HepG2 (cell line): ENCODE data around the gene SLC16A3. TPM values are rescaled to one million over a fixed set of nuclear protein-coding genes. Genes with fewer than 3 reads are reported as not detected.

Source experiments
- CHCHD3 ChIP-seq: sonication (generic); formaldehyde crosslinking; IDR thresholded peaks from 2 replicates; pipeline ENCODE4 v1.8.0; 2022; ENCODE audit warnings: mild to moderate bottlenecking, missing genetic modification reagents, moderate library complexity
- CHD4 ChIP-seq: fragments of 200-600 bp; sonication (generic); IDR thresholded peaks from 2 replicates; pipeline ENCODE4 v1.7.0; 2017; ENCODE audit warnings: mild to moderate bottlenecking, low read length, borderline replicate concordance
- JDP2 ChIP-seq: sonication (generic); formaldehyde crosslinking; IDR thresholded peaks from 2 replicates; pipeline ENCODE4 v1.8.1; 2022; ENCODE audit warnings: missing genetic modification reagents, borderline replicate concordance
- JUND ChIP-seq: sonication (generic); formaldehyde crosslinking; IDR thresholded peaks from 2 replicates; pipeline ENCODE4 v1.8.0; 2022; ENCODE audit warnings: mild to moderate bottlenecking, missing genetic modification reagents
- ZNF569 ChIP-seq: sonication (generic); formaldehyde crosslinking; IDR thresholded peaks from 2 replicates; pipeline ENCODE4 v1.5.0; 2020; ENCODE audit warnings: mild to moderate bottlenecking, missing genetic modification reagents, moderate library complexity, borderline replicate concordance
- ZNF589 ChIP-seq: sonication (generic); formaldehyde crosslinking; conservative IDR thresholded peaks from 2 replicates; pipeline ENCODE4 v1.8.0; 2022; ENCODE audit warnings: mild to moderate bottlenecking, moderate library complexity, missing genetic modification reagents
- polyA plus RNA-seq, 8 experiments: library from polyadenylated mRNA; depleted of rRNA in 3 of 8; stranded (reverse) in 7 of 8; unstranded in 1 of 8; fragments of >200 nt; fragmentation: Illumina TruSeq in 4 of 8; extraction: Trizol in 4 of 8; gene quantifications; 2 replicates each; pipeline versions ENCODE4 v1.2.1 to v1.2.3, GENCODE V29; 2011 to 2016; ENCODE audit warnings: low read depth in 4 of 8, missing spikeins in 1 of 8, mixed read lengths in 1 of 8; ENCODE audit not compliant: insufficient read depth in 1 of 8
- total RNA-seq, 5 experiments: library from RNA; depleted of rRNA; stranded (reverse); fragments of >200 nt; fragmentation: Illumina TruSeq; extraction: Trizol; gene quantifications; 2 replicates each; pipeline ENCODE4 v1.2.3, GENCODE V29; 2016; ENCODE audit warnings: low read depth in 1 of 5
- TF ChIP-seq, protein P1 (sequence below): sonication (generic); formaldehyde crosslinking; IDR thresholded peaks from 2 replicates; pipeline ENCODE4 v1.4.0; 2020; ENCODE audit warnings: missing genetic modification reagents, borderline replicate concordance
- TF ChIP-seq, protein P2 (sequence below): sonication (generic); formaldehyde crosslinking; IDR thresholded peaks from 2 replicates; pipeline ENCODE4 v1.5.0; 2020; ENCODE audit warnings: missing genetic modification reagents, mild to moderate bottlenecking, borderline replicate concordance
- TF ChIP-seq, protein P3 (sequence below): sonication (generic); formaldehyde crosslinking; conservative IDR thresholded peaks from 2 replicates; pipeline ENCODE4 v1.4.0; 2020; ENCODE audit warnings: missing genetic modification reagents
- TF ChIP-seq, protein P4 (sequence below): IDR thresholded peaks from 2 replicates; pipeline ENCODE4 v1.6.1; 2016; ENCODE audit warnings: low read depth, missing genetic modification reagents, missing compliant biosample characterization
- TF ChIP-seq, protein P5 (sequence below): sonication (generic); formaldehyde crosslinking; IDR thresholded peaks from 2 replicates; pipeline ENCODE4 v1.8.1; 2022; ENCODE audit warnings: low read depth, mild to moderate bottlenecking, missing genetic modification reagents

The SLC16A3 gene
- total and polyA plus RNA-seq, 2 of the 13 experiments (the other 11 are each of a cell fraction or from before 2014, with no cell fraction given): 242 to 349 TPM

DNA sequence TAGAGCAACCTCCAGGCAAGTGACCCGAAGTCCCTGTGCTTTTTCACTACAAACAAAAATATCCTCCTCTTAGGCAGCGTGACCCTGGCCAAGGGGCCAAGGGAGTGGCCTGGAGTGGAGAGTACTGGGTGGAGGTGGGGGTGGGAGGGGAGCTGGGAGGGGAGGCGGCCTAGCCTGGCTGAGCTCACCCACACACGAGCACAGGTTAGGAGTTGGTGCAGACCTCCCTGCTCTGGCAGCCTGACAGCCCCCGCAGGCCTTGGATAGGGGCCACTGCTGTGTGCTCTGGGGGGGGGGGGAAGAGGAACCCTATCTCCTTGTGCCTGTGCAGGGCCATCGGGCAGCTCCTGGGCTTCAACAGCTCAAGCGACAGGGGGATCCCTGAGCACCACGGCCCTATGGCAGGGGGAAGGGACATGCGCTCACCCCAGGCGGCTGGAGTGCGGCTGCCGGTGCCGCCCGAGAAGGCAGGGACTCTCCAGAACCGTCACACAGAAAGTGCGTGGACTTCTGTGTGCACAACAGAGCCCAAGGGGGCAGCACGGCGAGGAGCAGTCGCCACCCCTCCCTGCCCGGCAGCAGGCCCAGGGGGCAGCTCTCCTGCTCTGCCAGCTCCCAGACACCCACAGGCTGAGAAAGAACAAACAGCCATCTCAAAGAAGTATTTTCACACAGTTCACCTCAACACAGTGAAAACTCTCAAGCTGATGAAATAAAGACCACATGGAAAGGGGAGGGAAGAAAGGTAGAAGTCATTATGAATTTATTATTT is 13.3 kb downstream of the SLC16A3 start (continued):
- TF ChIP-seq, protein P1, sequence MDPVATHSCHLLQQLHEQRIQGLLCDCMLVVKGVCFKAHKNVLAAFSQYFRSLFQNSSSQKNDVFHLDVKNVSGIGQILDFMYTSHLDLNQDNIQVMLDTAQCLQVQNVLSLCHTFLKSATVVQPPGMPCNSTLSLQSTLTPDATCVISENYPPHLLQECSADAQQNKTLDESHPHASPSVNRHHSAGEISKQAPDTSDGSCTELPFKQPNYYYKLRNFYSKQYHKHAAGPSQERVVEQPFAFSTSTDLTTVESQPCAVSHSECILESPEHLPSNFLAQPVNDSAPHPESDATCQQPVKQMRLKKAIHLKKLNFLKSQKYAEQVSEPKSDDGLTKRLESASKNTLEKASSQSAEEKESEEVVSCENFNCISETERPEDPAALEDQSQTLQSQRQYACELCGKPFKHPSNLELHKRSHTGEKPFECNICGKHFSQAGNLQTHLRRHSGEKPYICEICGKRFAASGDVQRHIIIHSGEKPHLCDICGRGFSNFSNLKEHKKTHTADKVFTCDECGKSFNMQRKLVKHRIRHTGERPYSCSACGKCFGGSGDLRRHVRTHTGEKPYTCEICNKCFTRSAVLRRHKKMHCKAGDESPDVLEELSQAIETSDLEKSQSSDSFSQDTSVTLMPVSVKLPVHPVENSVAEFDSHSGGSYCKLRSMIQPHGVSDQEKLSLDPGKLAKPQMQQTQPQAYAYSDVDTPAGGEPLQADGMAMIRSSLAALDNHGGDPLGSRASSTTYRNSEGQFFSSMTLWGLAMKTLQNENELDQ (CRISPR knock-in tag): no peak
- TF ChIP-seq JDP2 (no peak), CHCHD3 (CRISPR knock-in tag) (no peak; the same call in 1 of the 2 replicates), ZNF589 (CRISPR knock-in tag) (0 out of 2 replicates have a peak, but pooled peaks have one; percentile 39), ZNF569 (CRISPR knock-in tag) (no peak), JUND (CRISPR knock-in tag) (peak; percentile 54; the same call in 1 of the 2 replicates), CHD4 (no peak)
- TF ChIP-seq, protein P2, sequence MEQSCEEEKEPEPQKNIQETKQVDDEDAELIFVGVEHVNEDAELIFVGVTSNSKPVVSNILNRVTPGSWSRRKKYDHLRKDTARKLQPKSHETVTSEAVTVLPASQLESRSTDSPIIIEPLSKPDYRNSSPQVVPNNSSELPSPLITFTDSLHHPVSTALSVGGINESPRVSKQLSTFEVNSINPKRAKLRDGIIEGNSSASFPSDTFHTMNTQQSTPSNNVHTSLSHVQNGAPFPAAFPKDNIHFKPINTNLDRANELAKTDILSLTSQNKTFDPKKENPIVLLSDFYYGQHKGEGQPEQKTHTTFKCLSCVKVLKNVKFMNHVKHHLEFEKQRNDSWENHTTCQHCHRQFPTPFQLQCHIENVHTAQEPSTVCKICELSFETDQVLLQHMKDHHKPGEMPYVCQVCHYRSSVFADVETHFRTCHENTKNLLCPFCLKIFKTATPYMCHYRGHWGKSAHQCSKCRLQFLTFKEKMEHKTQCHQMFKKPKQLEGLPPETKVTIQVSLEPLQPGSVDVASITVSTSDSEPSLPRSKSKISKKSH (CRISPR knock-in tag): no peak; the same call in 1 of the 2 replicates
- TF ChIP-seq, protein P3, sequence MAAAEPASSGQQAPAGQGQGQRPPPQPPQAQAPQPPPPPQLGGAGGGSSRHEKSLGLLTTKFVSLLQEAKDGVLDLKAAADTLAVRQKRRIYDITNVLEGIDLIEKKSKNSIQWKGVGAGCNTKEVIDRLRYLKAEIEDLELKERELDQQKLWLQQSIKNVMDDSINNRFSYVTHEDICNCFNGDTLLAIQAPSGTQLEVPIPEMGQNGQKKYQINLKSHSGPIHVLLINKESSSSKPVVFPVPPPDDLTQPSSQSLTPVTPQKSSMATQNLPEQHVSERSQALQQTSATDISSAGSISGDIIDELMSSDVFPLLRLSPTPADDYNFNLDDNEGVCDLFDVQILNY (CRISPR knock-in tag): peak; percentile 48; the same call in 1 of the 2 replicates
- TF ChIP-seq, protein P4, sequence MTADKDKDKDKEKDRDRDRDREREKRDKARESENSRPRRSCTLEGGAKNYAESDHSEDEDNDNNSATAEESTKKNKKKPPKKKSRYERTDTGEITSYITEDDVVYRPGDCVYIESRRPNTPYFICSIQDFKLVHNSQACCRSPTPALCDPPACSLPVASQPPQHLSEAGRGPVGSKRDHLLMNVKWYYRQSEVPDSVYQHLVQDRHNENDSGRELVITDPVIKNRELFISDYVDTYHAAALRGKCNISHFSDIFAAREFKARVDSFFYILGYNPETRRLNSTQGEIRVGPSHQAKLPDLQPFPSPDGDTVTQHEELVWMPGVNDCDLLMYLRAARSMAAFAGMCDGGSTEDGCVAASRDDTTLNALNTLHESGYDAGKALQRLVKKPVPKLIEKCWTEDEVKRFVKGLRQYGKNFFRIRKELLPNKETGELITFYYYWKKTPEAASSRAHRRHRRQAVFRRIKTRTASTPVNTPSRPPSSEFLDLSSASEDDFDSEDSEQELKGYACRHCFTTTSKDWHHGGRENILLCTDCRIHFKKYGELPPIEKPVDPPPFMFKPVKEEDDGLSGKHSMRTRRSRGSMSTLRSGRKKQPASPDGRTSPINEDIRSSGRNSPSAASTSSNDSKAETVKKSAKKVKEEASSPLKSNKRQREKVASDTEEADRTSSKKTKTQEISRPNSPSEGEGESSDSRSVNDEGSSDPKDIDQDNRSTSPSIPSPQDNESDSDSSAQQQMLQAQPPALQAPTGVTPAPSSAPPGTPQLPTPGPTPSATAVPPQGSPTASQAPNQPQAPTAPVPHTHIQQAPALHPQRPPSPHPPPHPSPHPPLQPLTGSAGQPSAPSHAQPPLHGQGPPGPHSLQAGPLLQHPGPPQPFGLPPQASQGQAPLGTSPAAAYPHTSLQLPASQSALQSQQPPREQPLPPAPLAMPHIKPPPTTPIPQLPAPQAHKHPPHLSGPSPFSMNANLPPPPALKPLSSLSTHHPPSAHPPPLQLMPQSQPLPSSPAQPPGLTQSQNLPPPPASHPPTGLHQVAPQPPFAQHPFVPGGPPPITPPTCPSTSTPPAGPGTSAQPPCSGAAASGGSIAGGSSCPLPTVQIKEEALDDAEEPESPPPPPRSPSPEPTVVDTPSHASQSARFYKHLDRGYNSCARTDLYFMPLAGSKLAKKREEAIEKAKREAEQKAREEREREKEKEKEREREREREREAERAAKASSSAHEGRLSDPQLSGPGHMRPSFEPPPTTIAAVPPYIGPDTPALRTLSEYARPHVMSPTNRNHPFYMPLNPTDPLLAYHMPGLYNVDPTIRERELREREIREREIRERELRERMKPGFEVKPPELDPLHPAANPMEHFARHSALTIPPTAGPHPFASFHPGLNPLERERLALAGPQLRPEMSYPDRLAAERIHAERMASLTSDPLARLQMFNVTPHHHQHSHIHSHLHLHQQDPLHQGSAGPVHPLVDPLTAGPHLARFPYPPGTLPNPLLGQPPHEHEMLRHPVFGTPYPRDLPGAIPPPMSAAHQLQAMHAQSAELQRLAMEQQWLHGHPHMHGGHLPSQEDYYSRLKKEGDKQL (CRISPR knock-in tag): no peak
- TF ChIP-seq, protein P5, sequence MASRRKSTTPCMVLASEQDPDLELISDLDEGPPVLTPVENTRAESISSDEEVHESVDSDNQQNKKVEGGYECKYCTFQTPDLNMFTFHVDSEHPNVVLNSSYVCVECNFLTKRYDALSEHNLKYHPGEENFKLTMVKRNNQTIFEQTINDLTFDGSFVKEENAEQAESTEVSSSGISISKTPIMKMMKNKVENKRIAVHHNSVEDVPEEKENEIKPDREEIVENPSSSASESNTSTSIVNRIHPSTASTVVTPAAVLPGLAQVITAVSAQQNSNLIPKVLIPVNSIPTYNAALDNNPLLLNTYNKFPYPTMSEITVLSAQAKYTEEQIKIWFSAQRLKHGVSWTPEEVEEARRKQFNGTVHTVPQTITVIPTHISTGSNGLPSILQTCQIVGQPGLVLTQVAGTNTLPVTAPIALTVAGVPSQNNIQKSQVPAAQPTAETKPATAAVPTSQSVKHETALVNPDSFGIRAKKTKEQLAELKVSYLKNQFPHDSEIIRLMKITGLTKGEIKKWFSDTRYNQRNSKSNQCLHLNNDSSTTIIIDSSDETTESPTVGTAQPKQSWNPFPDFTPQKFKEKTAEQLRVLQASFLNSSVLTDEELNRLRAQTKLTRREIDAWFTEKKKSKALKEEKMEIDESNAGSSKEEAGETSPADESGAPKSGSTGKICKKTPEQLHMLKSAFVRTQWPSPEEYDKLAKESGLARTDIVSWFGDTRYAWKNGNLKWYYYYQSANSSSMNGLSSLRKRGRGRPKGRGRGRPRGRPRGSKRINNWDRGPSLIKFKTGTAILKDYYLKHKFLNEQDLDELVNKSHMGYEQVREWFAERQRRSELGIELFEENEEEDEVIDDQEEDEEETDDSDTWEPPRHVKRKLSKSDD: no peak
